HG02852 (cell line): ENCODE results near the gene TMEM255A.
"Not testable (repeated sequence)": the region's sequence is repeated elsewhere in the genome, so short reads cannot be mapped to it uniquely, and the experiment has no call there.

Experiments
- ATAC-seq: cut with Tn5 transposase; IDR thresholded peaks from one replicate; pipeline ENCODE4 v1.9.1; 2021; ENCODE audit warnings: mild to moderate bottlenecking, moderate library complexity; ENCODE audit not compliant: unreplicated experiment

TMEM255A gene

DNA sequence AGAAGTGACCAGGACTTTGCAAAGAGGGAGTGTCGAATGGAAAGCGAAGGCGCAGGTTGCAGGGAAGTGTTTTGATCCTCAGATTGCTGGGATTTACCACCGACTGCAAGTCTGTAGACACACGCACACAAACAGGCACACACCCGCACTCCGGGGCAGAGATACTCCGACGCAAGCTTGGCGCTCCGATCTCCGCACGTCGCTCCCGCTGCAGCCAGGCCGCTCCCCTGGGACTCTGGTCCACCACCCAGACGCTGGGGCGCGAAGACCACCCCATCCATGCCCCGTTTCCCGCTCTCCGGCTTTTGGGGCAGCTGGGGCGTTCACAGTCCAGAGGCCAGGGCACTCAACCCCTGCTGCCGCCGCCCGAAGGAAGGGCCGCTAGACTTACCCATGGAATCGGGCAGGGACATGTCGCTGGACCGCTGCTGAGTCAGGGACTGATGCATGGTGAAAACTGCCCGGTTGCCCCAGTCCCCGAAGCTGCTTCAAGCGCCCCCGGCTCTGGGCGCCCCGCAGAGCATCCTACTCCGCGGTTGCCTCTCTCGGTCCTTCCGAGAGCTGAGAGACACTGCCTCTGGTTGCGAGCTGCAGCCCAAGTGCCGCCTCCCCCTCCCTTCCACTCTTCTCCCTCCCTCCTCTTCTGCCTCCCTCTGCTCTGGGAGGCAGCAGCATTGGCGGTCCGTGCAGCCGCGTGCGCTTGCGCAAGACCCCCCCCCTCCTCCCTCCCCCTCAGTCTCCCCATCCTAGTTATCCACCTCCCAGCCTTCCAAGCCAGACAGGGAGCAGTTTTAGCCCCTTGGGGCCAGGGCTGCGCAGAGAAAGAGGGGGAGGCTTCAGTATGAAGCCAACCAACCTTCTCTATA is at the start of gene TMEM255A:
TSS of gene TMEM255A (minus strand) at position 601 of the 866 bp plus-strand sequence. CDS start at position 449, 152 bp downstream.
- ATAC-seq, result no peak

DNA sequence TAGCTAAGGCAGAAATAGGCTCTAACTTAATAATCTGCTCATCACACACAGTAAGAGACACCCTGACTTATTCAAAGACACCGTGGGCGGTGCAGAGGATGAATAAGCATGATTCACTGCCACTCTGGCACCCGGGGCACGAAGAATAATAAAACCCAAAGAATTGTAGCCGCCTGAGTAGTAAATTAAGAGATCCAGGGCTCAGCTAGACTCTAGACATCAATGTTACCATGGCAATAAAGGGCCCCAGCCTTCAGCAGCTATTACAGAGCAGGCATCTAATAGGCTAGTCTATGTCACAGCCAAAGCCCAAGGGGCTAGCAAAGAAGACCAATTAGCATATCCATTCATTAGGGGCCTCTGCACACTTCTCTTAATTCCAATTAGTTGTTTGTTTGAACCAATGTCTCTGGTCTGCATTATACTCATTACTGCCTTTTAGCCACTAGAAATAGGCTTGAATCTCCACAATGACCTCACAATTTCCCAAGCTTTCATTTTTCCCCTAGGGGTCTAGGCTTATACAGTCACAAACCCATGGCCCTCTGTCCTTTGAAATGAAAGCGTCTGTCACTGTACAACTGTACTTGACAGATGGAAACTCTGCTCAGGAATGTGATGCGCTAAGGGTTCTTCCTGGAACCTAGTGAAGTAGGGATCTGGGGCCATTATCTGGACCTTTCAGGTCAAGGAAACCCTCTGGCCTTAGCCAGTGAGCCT is 47.6 kb upstream of the TMEM255A start:
- no peak for ATAC-seq

DNA sequence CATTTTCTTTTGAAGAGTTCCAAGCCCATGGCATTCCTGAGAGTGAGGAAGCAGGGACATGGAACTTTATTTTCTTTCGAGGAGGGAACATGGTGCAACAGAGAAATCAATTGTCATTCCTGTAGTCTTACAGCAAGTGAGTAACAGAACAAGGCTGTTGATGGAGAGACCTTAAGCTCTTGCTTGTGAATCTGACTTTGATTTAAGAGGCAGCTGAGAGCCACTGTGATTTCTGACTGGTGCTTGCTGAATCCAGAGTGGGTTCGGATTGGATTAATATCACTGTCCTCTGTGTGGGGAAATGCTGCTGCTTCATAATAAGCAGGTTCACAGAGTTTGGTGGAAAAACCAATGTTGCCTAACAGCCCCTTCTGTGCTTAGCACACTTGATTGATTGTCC is 45.9 kb upstream of the TMEM255A start:
- no peak for ATAC-seq

DNA sequence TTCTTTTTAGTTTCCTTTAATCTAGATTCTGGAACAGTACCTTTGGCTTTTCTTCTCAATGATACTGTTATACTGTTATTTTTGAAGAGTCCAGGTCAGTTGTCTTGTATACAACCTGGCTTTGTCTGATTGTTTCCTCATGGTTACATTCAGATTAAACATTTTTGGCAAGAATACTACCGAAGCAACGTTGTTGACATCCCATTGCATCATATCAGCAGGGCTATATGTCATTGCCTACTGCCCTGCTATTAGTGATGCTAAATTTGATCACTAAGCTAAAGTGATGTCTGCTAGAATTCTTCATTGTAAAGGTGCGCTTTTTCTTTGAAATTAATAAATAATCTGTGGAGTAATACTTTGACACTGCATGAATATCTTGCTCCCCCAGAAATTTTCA is 44.8 kb upstream of the TMEM255A start:
- ATAC-seq, result no peak

DNA sequence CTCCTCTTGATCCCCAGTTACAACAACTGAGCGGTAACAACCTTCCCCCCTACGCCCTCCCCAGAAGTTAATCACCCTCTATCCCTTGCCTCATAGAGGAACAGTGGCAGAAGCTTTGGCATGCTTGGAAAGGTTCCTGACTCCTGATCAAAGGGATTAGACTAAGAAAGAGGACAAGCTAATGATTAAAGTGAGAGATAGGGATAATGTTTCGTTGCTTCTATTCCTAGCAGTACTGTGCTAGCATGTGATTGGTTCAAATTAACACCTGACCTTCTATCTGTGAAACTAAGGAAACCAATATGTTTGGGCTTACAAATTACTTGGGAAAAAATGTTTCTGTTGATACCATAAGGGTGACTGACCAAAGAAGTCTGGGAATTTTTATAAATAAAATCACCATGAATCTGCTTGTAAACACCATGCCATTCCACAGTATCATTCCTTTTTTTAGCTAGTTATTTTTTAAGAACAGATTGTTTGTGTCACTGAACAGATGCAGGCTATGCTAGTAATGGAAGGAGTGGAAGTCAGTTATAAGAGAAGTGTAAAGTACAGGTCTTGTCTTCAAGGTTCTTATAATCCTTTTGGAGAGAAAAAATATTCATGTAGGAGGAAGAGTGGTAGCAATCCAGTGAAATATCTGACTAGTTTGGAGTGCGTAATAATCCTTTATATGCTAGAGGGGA is 39.3 kb upstream of the TMEM255A start:
- no peak for ATAC-seq

DNA sequence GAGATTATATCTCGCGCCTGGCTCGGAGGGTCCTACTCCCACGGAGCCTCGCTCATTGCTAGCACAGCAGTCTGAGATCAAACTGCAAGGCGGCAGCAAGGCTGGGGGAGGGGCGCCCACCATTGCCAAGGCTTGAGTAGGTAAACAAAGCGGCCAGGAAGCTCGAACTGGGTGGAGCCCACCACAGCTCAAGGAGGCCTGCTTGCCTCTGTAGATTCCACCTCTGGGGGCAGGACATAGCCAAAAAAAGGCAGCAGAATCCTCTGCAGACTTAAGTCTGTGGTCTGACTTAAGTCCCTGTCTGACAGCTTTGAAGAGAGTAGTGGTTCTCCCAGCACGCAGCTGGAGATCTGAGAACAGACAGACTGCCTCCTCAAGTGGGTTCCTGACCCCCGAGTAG is 33.3 kb upstream of the TMEM255A start:
- not testable (repeated sequence) for ATAC-seq

DNA sequence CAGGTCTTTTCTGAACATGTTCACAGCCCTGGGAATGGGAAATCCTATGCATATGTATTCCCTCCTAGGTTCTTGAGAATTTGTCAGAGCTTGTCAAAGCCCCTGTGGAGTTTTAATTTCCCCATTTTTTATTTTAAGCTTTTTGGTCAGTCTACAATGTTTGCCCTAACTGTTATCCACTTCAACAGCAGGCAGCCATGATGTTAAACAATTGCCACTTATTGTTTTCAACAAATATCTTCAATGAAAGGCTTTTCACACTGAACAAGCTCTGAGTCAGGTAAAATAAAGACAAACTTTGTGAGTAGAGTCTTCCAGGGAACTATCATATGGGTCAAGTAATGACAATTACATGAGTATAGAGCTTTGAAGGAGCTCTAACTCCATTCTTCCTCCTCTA is 25.6 kb upstream of the TMEM255A start:
- no peak for ATAC-seq

DNA sequence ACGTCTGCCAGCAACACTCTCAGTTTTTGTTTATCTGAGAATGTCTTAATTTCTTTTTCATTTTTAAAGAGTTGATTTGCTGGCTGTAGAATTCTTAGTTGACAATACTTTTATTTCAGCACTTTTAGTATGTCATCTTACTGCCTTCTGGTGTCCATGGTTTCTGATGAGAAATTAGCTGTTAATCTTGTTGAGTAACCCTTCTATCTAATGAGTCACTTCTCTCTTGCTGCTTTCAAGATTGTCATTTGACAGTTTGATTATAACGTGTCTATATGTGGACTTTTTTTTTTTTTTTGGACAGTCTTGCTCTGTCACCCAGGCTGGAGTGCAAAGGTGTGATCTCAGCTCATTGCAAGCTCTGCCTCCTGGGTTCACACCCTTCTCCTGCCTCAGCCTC is 24.0 kb upstream of the TMEM255A start:
- no peak for ATAC-seq

DNA sequence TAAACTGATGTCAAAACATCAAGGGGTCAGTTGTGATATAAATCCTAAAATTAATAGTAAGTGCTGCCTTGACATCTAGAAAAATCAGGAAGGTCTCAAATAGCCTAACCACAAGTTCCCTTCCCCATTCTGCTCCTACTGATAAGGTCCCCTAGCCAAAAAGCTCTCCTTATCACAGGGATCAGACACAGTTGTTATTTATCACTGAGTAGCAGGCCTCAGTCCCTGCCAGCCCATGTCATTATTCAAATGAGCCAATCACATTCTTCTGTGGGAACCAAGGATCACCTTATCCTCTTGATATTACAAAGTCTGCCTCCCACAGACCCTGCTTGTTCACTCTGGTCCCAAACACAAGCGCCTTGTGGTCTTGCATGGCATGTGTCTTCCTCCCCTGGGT is 23.3 kb upstream of the TMEM255A start:
- no peak for ATAC-seq

DNA sequence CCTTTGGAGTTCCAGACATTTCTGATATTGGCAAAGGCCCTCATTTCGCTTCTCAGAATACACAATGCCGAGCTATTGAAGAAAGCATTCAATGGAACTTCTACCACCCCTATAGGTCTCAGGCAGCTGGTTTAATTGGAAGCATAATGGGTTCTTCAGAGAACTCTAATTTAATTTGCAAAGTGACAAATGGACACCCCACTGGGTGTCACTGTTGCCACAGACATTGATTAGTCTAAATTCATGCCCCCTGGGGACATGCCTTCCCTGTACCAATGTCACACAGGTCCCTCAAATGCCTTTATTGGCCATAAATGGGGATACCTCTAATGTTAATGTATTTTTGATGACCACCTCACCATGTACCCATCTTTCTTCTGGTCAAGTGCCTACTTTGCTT is 22.9 kb upstream of the TMEM255A start:
- ATAC-seq, result no peak

DNA sequence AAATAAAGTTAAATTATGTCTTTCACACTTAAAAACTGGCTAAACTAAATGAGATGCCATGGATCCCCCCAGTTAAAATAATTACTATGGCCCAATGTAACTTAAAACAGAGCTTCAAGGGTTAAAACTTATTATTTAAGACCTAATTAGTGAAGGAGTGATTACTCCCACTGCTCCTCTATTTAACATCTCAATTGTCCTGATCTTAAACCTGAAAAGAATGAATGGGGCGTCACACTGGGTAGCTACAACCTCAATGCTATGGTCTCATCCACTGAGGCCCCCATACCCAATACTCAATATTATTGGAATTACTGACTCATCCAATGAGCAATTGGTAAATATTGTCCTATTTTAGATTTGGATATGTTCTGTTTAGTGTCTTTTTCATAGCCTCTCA is 21.1 kb upstream of the TMEM255A start:
- ATAC-seq, result no peak

DNA sequence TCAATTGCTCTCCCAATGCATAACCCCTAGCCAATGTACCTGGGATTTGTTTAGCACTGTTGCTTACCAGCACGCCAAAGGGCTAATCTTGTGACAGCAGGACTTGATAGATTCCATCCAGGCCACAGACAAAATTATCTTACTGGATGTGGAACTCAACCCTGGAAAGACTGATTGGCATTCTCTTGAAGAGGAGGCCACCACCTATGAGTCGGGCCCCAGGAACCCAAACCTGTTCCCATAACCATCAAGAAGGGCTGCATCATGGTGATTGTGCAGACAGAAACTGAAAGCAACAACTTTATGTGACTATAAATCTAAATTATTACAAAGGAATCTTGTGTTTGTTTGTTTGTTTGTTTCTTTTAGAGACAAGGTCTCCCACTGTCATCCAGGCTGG is 19.9 kb upstream of the TMEM255A start:
- ATAC-seq, result no peak

DNA sequence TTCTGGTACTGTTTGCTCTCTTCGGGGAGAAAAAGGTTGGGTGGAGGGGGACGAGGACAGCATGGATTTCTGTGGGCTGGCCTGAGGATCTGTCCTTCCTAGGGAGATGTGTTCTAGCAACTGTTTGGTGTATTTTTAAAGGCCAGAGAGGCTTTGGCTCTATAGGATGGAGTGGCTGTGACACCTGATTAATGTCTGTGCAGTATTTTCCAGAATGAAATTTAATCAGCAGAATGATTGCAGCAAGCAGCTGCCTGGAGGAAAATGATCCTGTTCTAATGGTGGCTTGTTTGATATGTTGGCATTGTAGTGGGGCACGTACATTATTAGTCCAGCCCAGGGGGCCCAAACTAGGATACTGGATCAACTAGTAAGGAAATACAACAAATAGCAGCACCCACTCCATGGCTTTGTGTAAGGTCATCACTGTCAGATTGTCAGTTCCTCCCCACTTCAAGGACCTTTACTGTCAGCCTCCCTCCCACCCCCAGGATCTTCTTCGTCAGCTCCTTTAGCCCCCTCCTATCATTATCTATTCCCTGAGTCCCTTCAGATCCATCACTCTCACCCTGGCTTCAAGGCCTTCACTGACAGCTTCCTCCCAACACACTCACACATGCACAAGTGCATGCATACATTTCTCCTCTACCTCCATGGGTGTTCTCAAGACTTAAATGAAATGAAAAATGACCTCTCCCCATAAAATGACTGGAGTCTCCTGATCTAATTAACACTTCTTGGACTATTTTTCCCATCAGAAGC is 10.4 kb upstream of the TMEM255A start:
- no peak for ATAC-seq

DNA sequence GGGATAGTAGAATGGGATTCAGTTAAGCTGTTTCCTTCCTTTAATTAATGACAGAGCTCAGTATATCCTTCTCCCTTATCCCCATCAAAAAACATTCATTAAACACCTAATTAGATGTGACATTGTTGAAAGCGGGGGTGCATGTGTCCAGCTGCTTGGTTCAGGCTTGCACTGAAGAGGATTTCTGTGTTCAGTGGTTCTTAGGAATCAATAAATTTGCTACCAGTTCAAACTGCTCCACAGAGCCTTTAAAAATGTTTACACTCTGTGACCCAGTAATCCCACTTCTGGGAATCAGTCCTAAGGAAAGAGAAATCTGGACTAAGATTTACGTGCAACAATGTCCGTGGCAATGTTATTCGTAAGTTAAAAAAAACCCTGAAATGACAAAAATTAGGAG is 7.2 kb upstream of the TMEM255A start:
- ATAC-seq, result no peak

DNA sequence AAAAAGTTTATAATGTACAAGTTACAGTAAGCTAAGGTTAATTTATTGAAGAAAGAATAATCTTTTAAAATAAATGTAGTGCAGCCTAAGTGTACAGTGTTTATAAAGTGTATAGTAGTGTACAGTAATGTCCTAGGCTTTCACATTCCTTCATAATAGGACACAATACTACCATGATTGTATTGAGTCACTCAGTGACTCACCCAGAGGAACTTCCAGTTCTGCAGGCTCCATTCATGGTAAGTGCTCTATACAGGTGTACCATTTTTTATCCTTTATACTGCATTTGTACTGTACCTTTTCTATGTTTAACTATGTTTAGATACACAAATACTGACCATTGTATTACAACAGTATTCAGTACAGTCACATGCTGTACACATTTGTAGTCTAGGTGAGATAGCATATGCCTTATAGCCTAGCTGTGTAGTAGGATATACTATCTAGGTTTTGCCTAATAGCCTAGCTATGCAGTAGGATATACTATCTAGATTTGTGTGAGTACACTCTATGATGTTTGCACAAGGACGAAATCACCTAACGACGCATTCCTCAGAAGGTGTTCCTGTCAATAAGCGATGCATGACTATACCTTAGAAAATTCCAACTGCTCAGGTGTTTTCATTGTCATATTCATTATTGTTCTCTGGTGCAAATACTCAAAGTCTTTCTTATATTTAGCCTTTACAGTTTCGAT is 5.5 kb upstream of the TMEM255A start:
- ATAC-seq, result no peak

DNA sequence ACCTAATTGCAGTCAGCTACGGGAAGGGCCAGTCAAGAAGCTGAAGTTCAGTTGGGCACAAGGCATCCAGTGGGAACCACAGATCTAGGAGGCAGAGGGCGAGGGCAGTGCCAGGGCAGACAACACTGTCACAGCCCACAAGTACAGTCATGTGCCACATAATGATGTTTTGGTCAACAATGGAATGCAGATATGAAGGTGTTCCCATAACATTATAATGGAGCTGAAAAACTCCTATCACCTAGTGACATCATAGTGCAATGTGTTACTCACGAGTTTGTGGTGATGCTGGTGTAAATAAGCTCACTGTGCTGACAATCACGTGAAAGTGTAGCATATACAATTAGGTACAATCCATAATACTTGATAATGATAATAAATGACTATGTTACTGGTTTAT is 4.5 kb upstream of the TMEM255A start:
- no peak for ATAC-seq

DNA sequence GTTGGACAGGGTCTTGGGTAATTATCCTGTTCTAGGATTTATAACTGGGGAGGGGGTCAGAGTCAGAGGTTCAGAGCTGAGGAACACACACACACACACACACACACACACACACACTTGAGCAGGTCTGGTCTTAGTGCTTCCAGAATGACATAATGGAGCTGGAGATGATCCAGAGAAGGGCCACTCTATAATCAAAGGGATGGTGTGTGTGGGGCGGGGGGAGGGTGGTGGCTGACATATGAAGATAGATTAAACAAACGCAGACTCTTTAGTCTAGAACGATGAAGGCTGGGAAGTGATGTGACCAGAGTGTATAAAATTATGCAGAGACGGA is 434 bp upstream of the TMEM255A start:
- ATAC-seq, result no peak

DNA sequence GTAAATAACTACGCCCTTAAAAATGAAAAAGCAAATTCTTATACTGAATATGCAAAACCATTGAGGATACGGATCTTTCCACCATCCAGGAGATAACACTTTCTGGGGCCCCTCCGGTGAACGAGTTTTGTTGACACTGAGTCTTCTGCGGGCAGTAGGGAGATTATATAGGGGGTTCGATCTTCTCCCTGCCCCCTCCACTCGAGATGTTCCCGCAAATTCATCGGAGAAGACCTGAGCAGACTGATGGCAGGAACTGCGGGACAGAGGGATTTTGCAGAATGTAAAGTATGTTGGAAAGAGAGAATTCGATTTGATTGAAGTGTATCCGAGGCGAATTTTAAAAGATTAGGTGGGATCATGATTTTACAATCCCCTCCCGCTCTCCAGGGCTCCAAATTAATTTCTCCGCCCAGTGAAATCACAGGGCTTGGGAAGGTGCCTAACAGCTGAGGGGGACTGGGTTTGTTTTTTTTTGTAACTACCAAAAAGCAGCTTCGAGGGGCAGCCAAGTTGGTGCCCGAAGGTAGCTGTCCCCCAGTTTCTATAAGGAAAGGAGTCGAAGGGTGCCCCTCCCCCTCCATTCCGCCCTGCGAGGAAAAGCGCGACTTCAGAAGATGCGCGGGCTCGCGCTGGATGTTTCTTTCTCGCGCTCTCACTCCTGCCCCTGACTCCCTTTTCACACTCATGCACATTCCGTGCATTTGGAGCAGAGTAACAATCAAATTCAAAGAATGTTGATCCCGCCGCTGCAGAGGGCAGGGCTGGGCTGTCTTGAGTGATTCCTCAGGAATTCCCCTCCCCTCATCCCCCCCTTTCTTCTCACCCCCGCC is 1.2 kb downstream of the TMEM255A start:
- no peak for ATAC-seq

DNA sequence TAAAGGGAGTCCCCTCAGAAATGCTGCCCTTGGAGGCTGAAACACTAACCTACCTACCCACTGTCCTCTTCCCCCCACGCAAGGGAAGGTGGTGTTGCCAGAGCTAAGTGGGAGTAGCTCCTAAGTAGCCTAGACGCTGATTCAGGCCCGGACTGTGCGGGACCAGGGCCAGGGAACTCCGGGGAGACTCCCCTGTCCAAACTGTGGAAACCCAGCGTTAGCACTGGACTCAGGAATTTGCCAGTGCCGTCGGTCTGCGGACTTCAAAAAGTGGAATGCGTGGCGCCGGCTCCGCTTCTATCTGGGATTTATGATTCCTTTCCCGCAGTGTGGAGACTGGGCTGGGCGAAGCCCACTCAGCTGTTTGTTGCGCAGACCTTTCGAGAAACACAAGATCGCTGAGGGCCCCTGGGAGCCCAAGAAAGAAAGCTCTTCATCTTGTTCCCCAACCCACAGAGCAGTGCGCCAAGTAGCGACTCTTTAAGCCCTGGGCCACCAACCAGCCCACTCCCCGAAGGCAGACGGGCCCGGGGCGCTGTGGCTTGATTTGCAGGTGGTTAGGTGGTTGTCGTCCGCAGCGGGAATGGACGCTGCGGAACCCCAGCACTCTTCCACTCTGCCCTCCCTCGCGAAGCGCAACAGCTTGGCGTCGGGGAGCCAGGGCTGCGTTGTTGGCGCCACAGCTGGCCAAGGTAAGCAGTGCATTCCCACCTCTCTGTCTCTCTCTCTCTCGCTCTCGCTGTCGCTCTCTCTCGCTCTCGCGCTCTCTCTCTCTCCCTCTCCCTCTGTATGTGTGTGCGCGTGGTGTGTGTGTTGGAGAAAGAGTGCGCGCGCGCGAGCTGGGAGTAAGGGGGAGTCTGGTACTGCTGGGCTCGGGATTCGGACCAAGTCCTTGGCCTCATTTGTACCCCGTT is 2.0 kb downstream of the TMEM255A start:
- peak; percentile 90 for ATAC-seq
